Measurements from ENCODE around the gene LUC7L2.

DNA sequence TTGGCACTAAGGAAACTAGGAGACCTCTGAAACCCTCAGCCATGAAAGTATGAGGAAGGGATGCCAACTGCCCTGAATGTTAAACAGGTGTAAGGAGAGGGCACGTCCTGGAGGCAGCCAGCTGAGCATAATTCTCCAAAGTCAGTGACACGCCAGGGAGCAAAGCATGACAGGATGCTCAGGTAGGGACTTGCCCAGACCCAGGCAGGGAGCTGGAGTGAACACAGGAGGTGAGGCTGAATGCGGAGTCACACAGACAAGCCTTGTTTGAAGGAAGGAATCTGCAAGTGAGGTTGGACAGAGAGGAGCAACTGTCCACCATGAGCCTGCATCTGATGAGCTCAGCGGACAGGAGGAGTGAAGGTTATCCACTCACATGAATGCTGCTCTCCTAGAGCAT, 82.3 kb downstream of the LUC7L2 start:
- TF ChIP-seq, protein P1, sequence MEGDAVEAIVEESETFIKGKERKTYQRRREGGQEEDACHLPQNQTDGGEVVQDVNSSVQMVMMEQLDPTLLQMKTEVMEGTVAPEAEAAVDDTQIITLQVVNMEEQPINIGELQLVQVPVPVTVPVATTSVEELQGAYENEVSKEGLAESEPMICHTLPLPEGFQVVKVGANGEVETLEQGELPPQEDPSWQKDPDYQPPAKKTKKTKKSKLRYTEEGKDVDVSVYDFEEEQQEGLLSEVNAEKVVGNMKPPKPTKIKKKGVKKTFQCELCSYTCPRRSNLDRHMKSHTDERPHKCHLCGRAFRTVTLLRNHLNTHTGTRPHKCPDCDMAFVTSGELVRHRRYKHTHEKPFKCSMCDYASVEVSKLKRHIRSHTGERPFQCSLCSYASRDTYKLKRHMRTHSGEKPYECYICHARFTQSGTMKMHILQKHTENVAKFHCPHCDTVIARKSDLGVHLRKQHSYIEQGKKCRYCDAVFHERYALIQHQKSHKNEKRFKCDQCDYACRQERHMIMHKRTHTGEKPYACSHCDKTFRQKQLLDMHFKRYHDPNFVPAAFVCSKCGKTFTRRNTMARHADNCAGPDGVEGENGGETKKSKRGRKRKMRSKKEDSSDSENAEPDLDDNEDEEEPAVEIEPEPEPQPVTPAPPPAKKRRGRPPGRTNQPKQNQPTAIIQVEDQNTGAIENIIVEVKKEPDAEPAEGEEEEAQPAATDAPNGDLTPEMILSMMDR (IDR thresholded peaks at IDR 0.05 in 2 of 3, conservative IDR thresholded peaks at IDR 0.05 in 1 of 3; ENCODE audit: control insufficient read depth in 2 of 3, extremely low read depth in 1 of 3, insufficient read depth in 1 of 3, low read depth in 3 of 3, low read length in 3 of 3): no peak
- no peak for TF ChIP-seq FOS (IDR thresholded peaks at IDR 0.05; ENCODE audit: borderline replicate concordance, extremely low read depth, insufficient read length)
- no peak for TF ChIP-seq ZSCAN29 (IDR thresholded peaks at IDR 0.05)
- no peak for TF ChIP-seq BRCA1 (IDR thresholded peaks at IDR 0.05; ENCODE audit: low read depth, low read length)
- no peak for TF ChIP-seq TAF1 (IDR thresholded peaks at IDR 0.05; ENCODE audit: borderline replicate concordance, low read depth, low read length)
- no peak for TF ChIP-seq JUND (IDR thresholded peaks at IDR 0.05; ENCODE audit: low read depth, low read length)
- no peak for TF ChIP-seq DPF2 (IDR thresholded peaks at IDR 0.05)
- TF ChIP-seq MXI1 (IDR thresholded peaks at IDR 0.05; ENCODE audit: low read depth, low read length): no peak
- TF ChIP-seq CREB1 (IDR thresholded peaks at IDR 0.05; ENCODE audit: low read depth): no peak
- TF ChIP-seq RAD21 (IDR thresholded peaks at IDR 0.05; ENCODE audit: insufficient read depth, low read depth, low read length): no peak
- TF ChIP-seq, protein P2, sequence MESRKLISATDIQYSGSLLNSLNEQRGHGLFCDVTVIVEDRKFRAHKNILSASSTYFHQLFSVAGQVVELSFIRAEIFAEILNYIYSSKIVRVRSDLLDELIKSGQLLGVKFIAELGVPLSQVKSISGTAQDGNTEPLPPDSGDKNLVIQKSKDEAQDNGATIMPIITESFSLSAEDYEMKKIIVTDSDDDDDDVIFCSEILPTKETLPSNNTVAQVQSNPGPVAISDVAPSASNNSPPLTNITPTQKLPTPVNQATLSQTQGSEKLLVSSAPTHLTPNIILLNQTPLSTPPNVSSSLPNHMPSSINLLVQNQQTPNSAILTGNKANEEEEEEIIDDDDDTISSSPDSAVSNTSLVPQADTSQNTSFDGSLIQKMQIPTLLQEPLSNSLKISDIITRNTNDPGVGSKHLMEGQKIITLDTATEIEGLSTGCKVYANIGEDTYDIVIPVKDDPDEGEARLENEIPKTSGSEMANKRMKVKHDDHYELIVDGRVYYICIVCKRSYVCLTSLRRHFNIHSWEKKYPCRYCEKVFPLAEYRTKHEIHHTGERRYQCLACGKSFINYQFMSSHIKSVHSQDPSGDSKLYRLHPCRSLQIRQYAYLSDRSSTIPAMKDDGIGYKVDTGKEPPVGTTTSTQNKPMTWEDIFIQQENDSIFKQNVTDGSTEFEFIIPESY (IDR thresholded peaks at IDR 0.05): no peak
- TF ChIP-seq RELA (IDR thresholded peaks at IDR 0.05; ENCODE audit: borderline replicate concordance, partially characterized antibody): no peak
- TF ChIP-seq POLR2AphosphoS5 (IDR thresholded peaks at IDR 0.05; ENCODE audit: low read length): no peak
